ENCODE data around the gene ULK4. TPM values are rescaled to one million over a fixed set of nuclear protein-coding genes. Genes with fewer than 3 reads are reported as not detected.

Gene ULK4
- total RNA-seq, 1 experiment from 2014 or later: 6.3 TPM

- CTCF ChIA-PET: no interaction called here
- intact Hi-C loops (cut with micrococcal nuclease): no loop called here
- RAD21 ChIA-PET (ENCODE audit: low non-redundant PET in 1 of 2, low total read pairs in 2 of 2, uncharacterized antibody in 2 of 2, unreplicated experiment in 2 of 2): no interaction called here
- no TSS peak for BruUV-seq (replicated peaks)
- no peak for DNase-seq (ENCODE audit: low read depth, low spot score)
- Histone ChIP-seq H3K4me1 (ENCODE audit: control insufficient read depth in 1 of 2, insufficient read depth in 2 of 2, low read length in 2 of 2) (no peaks in the 10 kb centered on the region), H3K79me2 (ENCODE audit: insufficient read depth, low read length) (no peaks in the 10 kb centered on the region), H3K9me3 (ENCODE audit: control insufficient read depth in 1 of 2, insufficient read depth in 1 of 2, low read depth in 1 of 2, low read length in 2 of 2) (no peaks in the 10 kb centered on the region), H3K4me3 (replicated peaks in 1 of 2; ENCODE audit: low read depth in 1 of 2, low read length in 2 of 2) (no peak overlapping the region), H3K4me2 (ENCODE audit: low read length) (no peak overlapping the region), H2AFZ (ENCODE audit: low read depth, low read length, poor library complexity, severe bottlenecking) (no peak overlapping the region), H3K9me2 (ENCODE audit: insufficient read depth) (no peaks in the 10 kb centered on the region), H3K36me3 (ENCODE audit: control insufficient read depth in 1 of 2, insufficient read depth in 2 of 2, low read length in 2 of 2) (no peaks in the 10 kb centered on the region), H4K20me1 (ENCODE audit: insufficient read depth) (no peaks in the 10 kb centered on the region), H3K27ac (ENCODE audit: low read depth, low read length) (no peak overlapping the region), H3K9ac (ENCODE audit: low read length) (no peak overlapping the region), H3K27me3 (ENCODE audit: insufficient read depth, low read length) (no peaks in the 10 kb centered on the region)
- no peak for ATAC-seq
- POLR2A ChIA-PET: no interaction called here
- TF ChIP-seq JUND (IDR thresholded peaks at IDR 0.05): no peak
Measured at GRCh38 chr3:41661796-41662195, 300.1 kb downstream of the ULK4 start.

GRCh38 chr3:41660510-41660909, 301.4 kb downstream of the ULK4 start:
- RAD21 ChIA-PET (ENCODE audit: low non-redundant PET in 1 of 2, low total read pairs in 2 of 2, uncharacterized antibody in 2 of 2, unreplicated experiment in 2 of 2): no interaction called here
- POLR2A ChIA-PET: no interaction called here

More at GRCh38 chr3:41660510-41660909, 301.4 kb downstream of the ULK4 start:
- no peak overlapping the region for H3K4me3 ChIP-seq (replicated peaks in 1 of 2; ENCODE audit: low read depth in 1 of 2, low read length in 2 of 2)
- no peak for TF ChIP-seq FOSL1 (IDR thresholded peaks at IDR 0.05; ENCODE audit: low read depth)
- no peak for TF ChIP-seq POLR2AphosphoS5 (IDR thresholded peaks at IDR 0.05; ENCODE audit: low read depth, low read length)
- TF ChIP-seq YY1 (IDR thresholded peaks at IDR 0.05; ENCODE audit: extremely low read depth, insufficient replicate concordance, low read depth, low read length): no peak
- no peak for TF ChIP-seq CBX3 (IDR thresholded peaks at IDR 0.05; ENCODE audit: low read depth)
- no peak for TF ChIP-seq REST (IDR thresholded peaks at IDR 0.05; ENCODE audit: low read depth)
- no peaks in the 10 kb centered on the region for H3K27me3 ChIP-seq (ENCODE audit: insufficient read depth, low read length)
- no peaks in the 10 kb centered on the region for H3K79me2 ChIP-seq (ENCODE audit: insufficient read depth, low read length)
- BruUV-seq (replicated peaks): no TSS peak
- H4K20me1 ChIP-seq (ENCODE audit: insufficient read depth): no peaks in the 10 kb centered on the region
- intact Hi-C loops (cut with micrococcal nuclease): no loop called here
- H3K4me2 ChIP-seq (ENCODE audit: low read length): no peak overlapping the region
- H3K36me3 ChIP-seq (ENCODE audit: control insufficient read depth in 1 of 2, insufficient read depth in 2 of 2, low read length in 2 of 2): no peaks in the 10 kb centered on the region
- DNase-seq (ENCODE audit: low read depth, low spot score): no peak
- CTCF ChIA-PET: no interaction called here
- H3K27ac ChIP-seq (ENCODE audit: low read depth, low read length): no peak overlapping the region
- no peak for ATAC-seq
- no peaks in the 10 kb centered on the region for H3K9me2 ChIP-seq (ENCODE audit: insufficient read depth)
- H3K9me3 ChIP-seq (ENCODE audit: control insufficient read depth in 1 of 2, insufficient read depth in 1 of 2, low read depth in 1 of 2, low read length in 2 of 2): no peaks in the 10 kb centered on the region
- H3K4me1 ChIP-seq (ENCODE audit: control insufficient read depth in 1 of 2, insufficient read depth in 2 of 2, low read length in 2 of 2): no peaks in the 10 kb centered on the region
- H3K9ac ChIP-seq (ENCODE audit: low read length): no peak overlapping the region
- H2AFZ ChIP-seq (ENCODE audit: low read depth, low read length, poor library complexity, severe bottlenecking): no peak overlapping the region
